HepG2 (cell line): ENCODE data around the gene E2F8. TPM values are rescaled to one million over a fixed set of nuclear protein-coding genes. Genes with fewer than 3 reads are reported as not detected.

Source experiments
- DMAP1 ChIP-seq: IDR thresholded peaks from 2 replicates; pipeline ENCODE4 v1.6.1; 2016
- ZNF720 ChIP-seq: sonication (generic); formaldehyde crosslinking; IDR thresholded peaks from 2 replicates; pipeline ENCODE4 v1.4.0; 2020; ENCODE audit warnings: missing genetic modification reagents
- ZNF773 ChIP-seq: sonication (generic); formaldehyde crosslinking; IDR thresholded peaks from 2 replicates; pipeline ENCODE4 v1.4.0; 2020; ENCODE audit warnings: missing genetic modification reagents, borderline replicate concordance
- polyA plus RNA-seq, 8 experiments: library from polyadenylated mRNA; depleted of rRNA in 3 of 8; stranded (reverse) in 7 of 8; unstranded in 1 of 8; fragments of >200 nt; fragmentation: Illumina TruSeq in 4 of 8; extraction: Trizol in 4 of 8; gene quantifications; 2 replicates each; pipeline versions ENCODE4 v1.2.1 to v1.2.3, GENCODE V29; 2011 to 2016; ENCODE audit warnings: low read depth in 4 of 8, missing spikeins in 1 of 8, mixed read lengths in 1 of 8; ENCODE audit not compliant: insufficient read depth in 1 of 8
- total RNA-seq, 5 experiments: library from RNA; depleted of rRNA; stranded (reverse); fragments of >200 nt; fragmentation: Illumina TruSeq; extraction: Trizol; gene quantifications; 2 replicates each; pipeline ENCODE4 v1.2.3, GENCODE V29; 2016; ENCODE audit warnings: low read depth in 1 of 5
- TF ChIP-seq, protein P1 (sequence below): sonication (generic); formaldehyde crosslinking; conservative IDR thresholded peaks from 2 replicates; pipeline ENCODE4 v1.8.0; 2022; ENCODE audit warnings: mild to moderate bottlenecking, moderate library complexity, missing genetic modification reagents
- TF ChIP-seq, protein P2 (sequence below): sonication (generic); formaldehyde crosslinking; IDR thresholded peaks from 2 replicates; pipeline ENCODE4; 2020; ENCODE audit warnings: missing genetic modification reagents, mild to moderate bottlenecking, borderline replicate concordance
- TF ChIP-seq, protein P3 (sequence below): sonication (generic); formaldehyde crosslinking; IDR thresholded peaks from 2 replicates; pipeline ENCODE4 v1.8.0; 2022; ENCODE audit warnings: missing genetic modification reagents, mild to moderate bottlenecking, moderate library complexity, borderline replicate concordance

The E2F8 gene
- total and polyA plus RNA-seq, 2 of the 13 experiments (the other 11 are each of a cell fraction or from before 2014, with no cell fraction given): 3.3 to 8.9 TPM

DNA sequence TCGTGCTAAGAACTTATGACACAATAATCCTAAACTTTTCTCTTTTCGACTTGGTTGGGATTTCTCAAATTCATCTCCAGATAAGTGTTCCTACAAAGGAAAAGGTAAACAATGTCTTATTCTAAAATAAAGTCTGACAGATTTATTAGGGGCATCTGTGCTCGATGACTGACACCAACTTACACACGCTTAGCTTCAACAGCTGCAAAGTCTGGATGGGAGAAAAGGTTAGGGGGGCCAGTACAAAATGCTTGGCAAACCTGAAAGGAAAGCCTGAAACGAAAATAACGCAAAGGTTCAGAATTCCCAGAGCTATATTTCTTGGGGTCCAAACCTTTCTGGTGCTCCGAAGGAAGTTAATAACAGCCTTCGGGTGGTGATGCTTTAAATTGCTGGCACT lies 3.4 kb downstream of the E2F8 start (continued):
- TF ChIP-seq, protein P1, sequence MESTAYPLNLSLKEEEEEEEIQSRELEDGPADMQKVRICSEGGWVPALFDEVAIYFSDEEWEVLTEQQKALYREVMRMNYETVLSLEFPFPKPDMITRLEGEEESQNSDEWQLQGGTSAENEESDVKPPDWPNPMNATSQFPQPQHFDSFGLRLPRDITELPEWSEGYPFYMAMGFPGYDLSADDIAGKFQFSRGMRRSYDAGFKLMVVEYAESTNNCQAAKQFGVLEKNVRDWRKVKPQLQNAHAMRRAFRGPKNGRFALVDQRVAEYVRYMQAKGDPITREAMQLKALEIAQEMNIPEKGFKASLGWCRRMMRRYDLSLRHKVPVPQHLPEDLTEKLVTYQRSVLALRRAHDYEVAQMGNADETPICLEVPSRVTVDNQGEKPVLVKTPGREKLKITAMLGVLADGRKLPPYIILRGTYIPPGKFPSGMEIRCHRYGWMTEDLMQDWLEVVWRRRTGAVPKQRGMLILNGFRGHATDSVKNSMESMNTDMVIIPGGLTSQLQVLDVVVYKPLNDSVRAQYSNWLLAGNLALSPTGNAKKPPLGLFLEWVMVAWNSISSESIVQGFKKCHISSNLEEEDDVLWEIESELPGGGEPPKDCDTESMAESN: no peak
- no peak for TF ChIP-seq DMAP1 (CRISPR knock-in tag)
- TF ChIP-seq ZNF720 (CRISPR knock-in tag): no peak
- TF ChIP-seq, protein P2, sequence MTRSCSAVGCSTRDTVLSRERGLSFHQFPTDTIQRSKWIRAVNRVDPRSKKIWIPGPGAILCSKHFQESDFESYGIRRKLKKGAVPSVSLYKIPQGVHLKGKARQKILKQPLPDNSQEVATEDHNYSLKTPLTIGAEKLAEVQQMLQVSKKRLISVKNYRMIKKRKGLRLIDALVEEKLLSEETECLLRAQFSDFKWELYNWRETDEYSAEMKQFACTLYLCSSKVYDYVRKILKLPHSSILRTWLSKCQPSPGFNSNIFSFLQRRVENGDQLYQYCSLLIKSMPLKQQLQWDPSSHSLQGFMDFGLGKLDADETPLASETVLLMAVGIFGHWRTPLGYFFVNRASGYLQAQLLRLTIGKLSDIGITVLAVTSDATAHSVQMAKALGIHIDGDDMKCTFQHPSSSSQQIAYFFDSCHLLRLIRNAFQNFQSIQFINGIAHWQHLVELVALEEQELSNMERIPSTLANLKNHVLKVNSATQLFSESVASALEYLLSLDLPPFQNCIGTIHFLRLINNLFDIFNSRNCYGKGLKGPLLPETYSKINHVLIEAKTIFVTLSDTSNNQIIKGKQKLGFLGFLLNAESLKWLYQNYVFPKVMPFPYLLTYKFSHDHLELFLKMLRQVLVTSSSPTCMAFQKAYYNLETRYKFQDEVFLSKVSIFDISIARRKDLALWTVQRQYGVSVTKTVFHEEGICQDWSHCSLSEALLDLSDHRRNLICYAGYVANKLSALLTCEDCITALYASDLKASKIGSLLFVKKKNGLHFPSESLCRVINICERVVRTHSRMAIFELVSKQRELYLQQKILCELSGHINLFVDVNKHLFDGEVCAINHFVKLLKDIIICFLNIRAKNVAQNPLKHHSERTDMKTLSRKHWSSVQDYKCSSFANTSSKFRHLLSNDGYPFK (CRISPR knock-in tag): no peak
- TF ChIP-seq ZNF773 (CRISPR knock-in tag): no peak
- TF ChIP-seq, protein P3, sequence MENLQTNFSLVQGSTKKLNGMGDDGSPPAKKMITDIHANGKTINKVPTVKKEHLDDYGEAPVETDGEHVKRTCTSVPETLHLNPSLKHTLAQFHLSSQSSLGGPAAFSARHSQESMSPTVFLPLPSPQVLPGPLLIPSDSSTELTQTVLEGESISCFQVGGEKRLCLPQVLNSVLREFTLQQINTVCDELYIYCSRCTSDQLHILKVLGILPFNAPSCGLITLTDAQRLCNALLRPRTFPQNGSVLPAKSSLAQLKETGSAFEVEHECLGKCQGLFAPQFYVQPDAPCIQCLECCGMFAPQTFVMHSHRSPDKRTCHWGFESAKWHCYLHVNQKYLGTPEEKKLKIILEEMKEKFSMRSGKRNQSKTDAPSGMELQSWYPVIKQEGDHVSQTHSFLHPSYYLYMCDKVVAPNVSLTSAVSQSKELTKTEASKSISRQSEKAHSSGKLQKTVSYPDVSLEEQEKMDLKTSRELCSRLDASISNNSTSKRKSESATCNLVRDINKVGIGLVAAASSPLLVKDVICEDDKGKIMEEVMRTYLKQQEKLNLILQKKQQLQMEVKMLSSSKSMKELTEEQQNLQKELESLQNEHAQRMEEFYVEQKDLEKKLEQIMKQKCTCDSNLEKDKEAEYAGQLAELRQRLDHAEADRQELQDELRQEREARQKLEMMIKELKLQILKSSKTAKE (CRISPR knock-in tag): no peak
